AG10803 (cell line): ENCODE results near the gene FSTL1.

ENCODE experiments used
- DNase-seq: peaks from one replicate; pipeline ENCODE4 v3.0.0; 2010; ENCODE audit warnings: low read depth
- H3K4me3 ChIP-seq: 2 replicates; pipeline ENCODE4 v1.5.1; 2011; ENCODE audit warnings: mild to moderate bottlenecking, low read length, control low read depth
- CTCF ChIP-seq: conservative IDR thresholded peaks from 2 replicates; pipeline ENCODE4 v1.5.1; 2011; ENCODE audit warnings: mild to moderate bottlenecking, low read length, control low read depth, inconsistent platforms

Gene FSTL1

GRCh38 chr3:120357807-120358206, 93.0 kb downstream of the FSTL1 start:
- DNase-seq = no peak

GRCh38 chr3:120355486-120355885, 95.3 kb downstream of the FSTL1 start:
- H3K4me3 ChIP-seq = no peak overlapping the region
- TF ChIP-seq CTCF = no peak
- DNase-seq = no peak

More at GRCh38 chr3:120357807-120358206, 93.0 kb downstream of the FSTL1 start:
- no peak for TF ChIP-seq CTCF
- no peak overlapping the region for H3K4me3 ChIP-seq

- no peak overlapping the region for H3K4me3 ChIP-seq
- no peak for DNase-seq
- TF ChIP-seq CTCF = no peak
Measured at GRCh38 chr3:120353463-120353862, 97.3 kb downstream of the FSTL1 start.

- no peak for DNase-seq
- H3K4me3 ChIP-seq = no peak overlapping the region
- no peak for TF ChIP-seq CTCF
Measured at GRCh38 chr3:120352017-120352416, 98.8 kb downstream of the FSTL1 start.

- no peak for TF ChIP-seq CTCF
- peak; percentile 56 for DNase-seq
- H3K4me3 ChIP-seq = peak overlapping the region; percentile 84
Measured at GRCh38 chr3:120350401-120350941, 100.3 kb downstream of the FSTL1 start.

- TF ChIP-seq CTCF = no peak
- peak overlapping the region; percentile 84 for H3K4me3 ChIP-seq
- no peak for DNase-seq
Measured at GRCh38 chr3:120349855-120350125, 101.0 kb downstream of the FSTL1 start.

GRCh38 chr3:120348991-120349854, 101.6 kb downstream of the FSTL1 start, which contains the start of gene LRRC58:
Gene LRRC58 (minus strand): TSS chr3:120349354. CDS start chr3:120349243, 111 bp downstream.
- peak; percentile 92 for DNase-seq
- TF ChIP-seq CTCF = no peak; the same call in 1 of the 2 replicates
- H3K4me3 ChIP-seq = peak within 1 kb of the TSS; percentile 84
